A673 (cell line): Measurements from ENCODE around the gene CACNA2D1. TPM values are rescaled to one million over a fixed set of nuclear protein-coding genes. Genes with fewer than 3 reads are reported as not detected.

Source experiments
- BruUV-seq: library from RNA; stranded (reverse); fragments of 400-500 nt; replicated peaks from 2 replicates; lab custom pipeline; 2021; lab: Mats Ljungman, UMichigan
- CTCF ChIA-PET: fragments of 300-600 bp; sonication (Branson Sonifier 250); formaldehyde crosslinking; loops from one replicate; lab custom pipeline; 2022; ENCODE audit warnings: antibody characterized with exemption; lab: Charles Lee
- POLR2A ChIA-PET: fragments of 300-600 bp; sonication (Branson Sonifier 250); formaldehyde crosslinking; loops from one replicate; lab custom pipeline; 2022; ENCODE audit warnings: antibody characterized with exemption; ENCODE audit not compliant: low non-redundant PET; lab: Charles Lee
- DNase-seq: peaks from one replicate; pipeline ENCODE4 v3.0.0-alpha.2; 2015; ENCODE audit warnings: low spot score
- H3K27ac ChIP-seq: fragments of 200-600 bp; sonication (generic); 2 replicates; pipeline ENCODE4 v1.5.1; 2016; ENCODE audit warnings: mixed run types, low read depth, mild to moderate bottlenecking, mixed read lengths, antibody characterized with exemption, low read length; ENCODE audit not compliant: poor library complexity, severe bottlenecking
- H3K27me3 ChIP-seq: fragments of 200-600 bp; sonication (generic); replicated peaks from 2 replicates; pipeline ENCODE4 v1.6.1; 2017; ENCODE audit warnings: mixed run types, low read depth, mild to moderate bottlenecking, mixed read lengths, antibody characterized with exemption, low read length; ENCODE audit not compliant: insufficient read depth, poor library complexity
- H3K36me3 ChIP-seq: fragments of 200-600 bp; sonication (generic); 2 replicates; pipeline ENCODE4 v1.6.1; 2016; ENCODE audit warnings: mixed run types, mild to moderate bottlenecking, mixed read lengths, antibody characterized with exemption, low read length; ENCODE audit not compliant: insufficient read depth, poor library complexity, severe bottlenecking
- H3K4me1 ChIP-seq: fragments of 200-600 bp; sonication (generic); 2 replicates; pipeline ENCODE4 v1.6.1; 2017; ENCODE audit warnings: mixed run types, mild to moderate bottlenecking, mixed read lengths, antibody characterized with exemption, low read length; ENCODE audit not compliant: insufficient read depth, poor library complexity, severe bottlenecking
- H3K4me3 ChIP-seq: fragments of 200-600 bp; sonication (generic); 2 replicates; pipeline ENCODE4 v1.5.1; 2016; ENCODE audit warnings: low read depth, mixed run types, mild to moderate bottlenecking, mixed read lengths, low read length; ENCODE audit not compliant: poor library complexity, severe bottlenecking
- H3K9me3 ChIP-seq: fragments of 200-600 bp; sonication (generic); 2 replicates; pipeline ENCODE4 v1.6.1; 2016; ENCODE audit warnings: mixed run types, low read depth, mild to moderate bottlenecking, mixed read lengths, antibody characterized with exemption, low read length; ENCODE audit not compliant: poor library complexity, severe bottlenecking
- CTCF ChIP-seq: fragments of 300-800, 200-600 bp; sonication (generic); conservative IDR thresholded peaks from 2 replicates; pipeline ENCODE4 v1.5.1; 2017; ENCODE audit warnings: low read depth, mild to moderate bottlenecking, antibody characterized with exemption, low read length, moderate library complexity, mixed read lengths
- EZH2 ChIP-seq: fragments of 200-600 bp; sonication (generic); IDR thresholded peaks from 2 replicates; pipeline ENCODE4 v1.6.1; 2017; ENCODE audit warnings: borderline replicate concordance, low read depth, mild to moderate bottlenecking, mixed read lengths, antibody characterized with exemption, low read length; ENCODE audit not compliant: poor library complexity, severe bottlenecking
- intact Hi-C: fragments of 100-400 bp; cut with micrococcal nuclease; formaldehyde crosslinking; loops from one replicate; pipeline ENCODE4 v1.10.0; 2022; ENCODE audit not compliant: unreplicated experiment
- total RNA-seq: library from RNA; stranded (reverse); gene quantifications from 2 replicates; pipeline ENCODE4 v1.2.3, GENCODE V29; 2021

CACNA2D1 gene
- total RNA-seq, 1 experiment from 2014 or later = 49.1 TPM

DNA sequence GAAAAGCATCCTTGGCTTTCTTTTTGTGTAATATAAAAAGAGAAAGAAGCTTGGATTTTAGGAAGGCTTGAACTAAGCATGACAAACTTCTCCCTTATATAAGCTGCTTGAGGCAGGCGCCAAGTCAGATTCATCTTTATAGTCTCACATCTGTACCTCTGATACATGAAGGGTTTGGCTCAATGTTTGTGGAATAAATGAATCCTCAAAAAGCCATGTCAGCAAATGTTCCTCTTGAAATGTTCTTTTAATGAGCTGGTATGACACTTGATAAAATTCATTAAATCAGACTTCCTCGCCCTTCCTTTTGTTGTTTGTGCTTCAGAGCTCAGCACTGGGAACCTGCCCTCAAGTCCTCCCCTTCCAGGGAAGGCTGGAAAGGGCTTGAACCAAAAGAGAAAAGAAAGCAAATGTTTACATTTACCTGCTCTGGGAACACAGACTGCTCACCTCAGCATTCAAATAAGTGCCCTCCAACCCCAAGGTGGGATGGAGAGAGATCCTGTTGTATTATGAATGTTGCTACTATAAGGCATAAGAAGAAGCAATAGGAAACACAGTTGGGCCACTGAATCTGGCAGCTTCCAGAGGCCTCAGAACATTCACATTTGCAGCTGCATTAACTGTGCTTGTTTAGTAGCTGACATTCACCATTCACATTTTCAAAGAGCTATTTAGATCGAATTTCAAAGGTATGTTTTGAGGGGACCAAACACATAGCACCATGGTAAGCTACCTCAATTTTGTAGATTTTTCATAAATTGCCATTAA is 212.6 kb downstream of the CACNA2D1 start:
- BruUV-seq = no TSS peak
- Histone ChIP-seq H3K27me3 (no peaks in the 10 kb centered on the region), H3K9me3 (no peaks in the 10 kb centered on the region), H3K36me3 (no peaks in the 10 kb centered on the region), H3K4me3 (no peak overlapping the region), H3K4me1 (peaks cover 29% of the 10 kb centered on the region), H3K27ac (no peak overlapping the region)
- TF ChIP-seq EZH2 = no peak
- POLR2A ChIA-PET = interaction anchor here (0.6 to 0.9 kb wide), 2 partner anchors 9 to 137 kb away, joined by 3 to 10 read pairs; no protein-coding TSS in a partner anchor
- no peak for DNase-seq
- intact Hi-C loops = loop anchor here (5.0 to 10.0 kb wide), 3 partner anchors 211 to 494 kb away; partner anchors contain the start of gene CACNA2D1
- CTCF ChIA-PET = no interaction called here

- Histone ChIP-seq H3K36me3 (no peaks in the 10 kb centered on the region), H3K9me3 (no peaks in the 10 kb centered on the region), H3K27ac (no peak overlapping the region), H3K27me3 (no peaks in the 10 kb centered on the region), H3K4me1 (peaks cover 11% of the 10 kb centered on the region), H3K4me3 (no peak overlapping the region)
- TF ChIP-seq CTCF (no peak), EZH2 (no peak)
- intact Hi-C loops = no loop called here
- CTCF ChIA-PET = no interaction called here
- POLR2A ChIA-PET = no interaction called here
- BruUV-seq = no TSS peak
- no peak for DNase-seq
Measured at GRCh38 chr7:82229164-82229563, 214.4 kb downstream of the CACNA2D1 start.

DNA sequence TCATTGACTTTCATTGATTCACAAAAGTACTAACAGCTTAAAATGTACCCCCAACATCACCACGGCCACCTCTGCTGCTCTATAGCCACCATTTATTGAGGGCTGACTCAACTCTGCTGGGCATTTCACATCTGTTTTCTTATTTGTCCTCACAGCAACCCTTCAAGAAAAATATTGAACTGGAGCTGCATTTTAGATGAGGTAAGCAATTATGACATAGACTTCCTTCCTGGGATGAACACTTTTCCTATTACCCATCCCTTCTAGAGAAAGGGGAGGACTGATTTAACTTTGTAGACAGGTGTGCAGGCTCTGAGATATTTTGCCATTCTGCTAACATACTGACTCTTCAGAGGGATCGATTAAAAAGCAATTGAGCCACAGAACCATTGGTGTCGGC is 217.4 kb downstream of the CACNA2D1 start:
- Histone ChIP-seq H3K36me3 (no peaks in the 10 kb centered on the region), H3K4me1 (no peaks in the 10 kb centered on the region), H3K9me3 (no peaks in the 10 kb centered on the region), H3K4me3 (no peak overlapping the region), H3K27ac (no peak overlapping the region), H3K27me3 (no peaks in the 10 kb centered on the region)
- no TSS peak for BruUV-seq
- no peak for DNase-seq
- TF ChIP-seq EZH2 (no peak), CTCF (no peak)
- CTCF ChIA-PET = no interaction called here
- intact Hi-C loops = no loop called here
- POLR2A ChIA-PET = interaction anchor here (0.8 kb wide), 1 partner anchor 139 kb away, joined by 5 read pairs; no protein-coding TSS in a partner anchor
